Measurements from ENCODE around the gene SPACA5B. TPM values are rescaled to one million over a fixed set of nuclear protein-coding genes. Genes with fewer than 3 reads are reported as not detected.
"Not testable (repeated sequence)": the region's sequence is repeated elsewhere in the genome, so short reads cannot be mapped to it uniquely, and the experiment has no call there.

The SPACA5B gene
- total and polyA plus RNA-seq, 12 donors, result not detected

DNA sequence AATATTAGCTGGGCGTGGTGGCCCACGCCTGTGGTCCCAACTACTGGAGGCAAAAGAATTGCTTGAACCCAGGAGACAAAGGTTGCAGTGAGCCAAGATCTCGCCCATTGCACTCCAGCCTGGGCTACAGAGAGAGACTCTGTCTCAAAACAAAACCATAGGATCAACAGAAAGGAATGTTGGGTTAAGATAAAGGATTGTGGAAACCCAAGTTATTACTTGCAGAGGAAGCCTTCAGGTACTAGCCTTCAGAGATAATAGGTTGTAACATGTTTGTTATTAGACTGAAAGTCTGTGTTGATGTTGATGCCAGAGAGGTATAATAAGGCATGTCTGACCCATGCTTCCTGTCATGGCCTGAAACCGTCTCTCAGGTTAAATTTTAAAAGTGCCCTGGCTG is 49.3 kb downstream of the SPACA5B start:
- ATAC-seq (no peak), DNase-seq (no peak)
- H3K4me1 ChIP-seq, result no peaks in the 10 kb centered on the region
- no peak overlapping the region for H3K4me3 ChIP-seq
- intact Hi-C loops (cut with DNase I), result no loop called here
- H3K27me3 ChIP-seq, result peaks cover 0 to 14% (median 0%) of the 10 kb centered on the region in 7 donors
- 86 to 89% methylated on average over 4 of the region's 4 CpGs for WGBS, 2 donors
- no peak overlapping the region for H3K27ac ChIP-seq
- H3K36me3 ChIP-seq, result no peaks in the 10 kb centered on the region
- TF ChIP-seq, protein P1, sequence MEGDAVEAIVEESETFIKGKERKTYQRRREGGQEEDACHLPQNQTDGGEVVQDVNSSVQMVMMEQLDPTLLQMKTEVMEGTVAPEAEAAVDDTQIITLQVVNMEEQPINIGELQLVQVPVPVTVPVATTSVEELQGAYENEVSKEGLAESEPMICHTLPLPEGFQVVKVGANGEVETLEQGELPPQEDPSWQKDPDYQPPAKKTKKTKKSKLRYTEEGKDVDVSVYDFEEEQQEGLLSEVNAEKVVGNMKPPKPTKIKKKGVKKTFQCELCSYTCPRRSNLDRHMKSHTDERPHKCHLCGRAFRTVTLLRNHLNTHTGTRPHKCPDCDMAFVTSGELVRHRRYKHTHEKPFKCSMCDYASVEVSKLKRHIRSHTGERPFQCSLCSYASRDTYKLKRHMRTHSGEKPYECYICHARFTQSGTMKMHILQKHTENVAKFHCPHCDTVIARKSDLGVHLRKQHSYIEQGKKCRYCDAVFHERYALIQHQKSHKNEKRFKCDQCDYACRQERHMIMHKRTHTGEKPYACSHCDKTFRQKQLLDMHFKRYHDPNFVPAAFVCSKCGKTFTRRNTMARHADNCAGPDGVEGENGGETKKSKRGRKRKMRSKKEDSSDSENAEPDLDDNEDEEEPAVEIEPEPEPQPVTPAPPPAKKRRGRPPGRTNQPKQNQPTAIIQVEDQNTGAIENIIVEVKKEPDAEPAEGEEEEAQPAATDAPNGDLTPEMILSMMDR (IDR thresholded peaks at IDR 0.05), result no peak
- no peaks in the 10 kb centered on the region for H3K9me3 ChIP-seq

DNA sequence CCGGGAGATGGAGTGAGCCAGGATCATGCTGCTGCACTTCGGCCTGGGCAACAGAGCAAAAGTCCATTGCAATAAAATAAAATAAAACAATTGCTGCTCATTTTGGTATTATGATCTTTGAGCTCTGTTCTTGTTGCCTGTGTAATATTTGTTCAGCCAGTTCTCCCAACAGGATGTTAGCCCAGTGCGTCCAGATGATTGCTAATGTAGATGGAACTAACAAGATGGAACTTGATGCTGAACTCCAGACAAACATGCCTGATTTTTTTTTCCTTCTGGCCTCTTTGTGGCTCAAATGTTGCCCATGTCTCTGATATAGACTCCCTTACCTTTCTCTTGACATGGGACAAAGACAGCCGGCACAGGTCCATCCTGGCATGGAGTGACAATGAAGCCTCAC is 50.4 kb downstream of the SPACA5B start:
- intact Hi-C loops (cut with DNase I), result no loop called here
- DNase-seq (no peak), ATAC-seq (no peak)
- peaks cover 0 to 14% (median 0%) of the 10 kb centered on the region in 7 donors for H3K27me3 ChIP-seq
- H3K27ac ChIP-seq, result no peak overlapping the region
- no peaks in the 10 kb centered on the region for H3K4me1 ChIP-seq
- H3K36me3 ChIP-seq, result no peaks in the 10 kb centered on the region
- H3K9me3 ChIP-seq, result no peaks in the 10 kb centered on the region
- H3K4me3 ChIP-seq, result no peak overlapping the region
- TF ChIP-seq, protein P1 (IDR thresholded peaks at IDR 0.05), result no peak
- 95 to 99% methylated on average over 4 of the region's 4 CpGs for WGBS, 2 donors

DNA sequence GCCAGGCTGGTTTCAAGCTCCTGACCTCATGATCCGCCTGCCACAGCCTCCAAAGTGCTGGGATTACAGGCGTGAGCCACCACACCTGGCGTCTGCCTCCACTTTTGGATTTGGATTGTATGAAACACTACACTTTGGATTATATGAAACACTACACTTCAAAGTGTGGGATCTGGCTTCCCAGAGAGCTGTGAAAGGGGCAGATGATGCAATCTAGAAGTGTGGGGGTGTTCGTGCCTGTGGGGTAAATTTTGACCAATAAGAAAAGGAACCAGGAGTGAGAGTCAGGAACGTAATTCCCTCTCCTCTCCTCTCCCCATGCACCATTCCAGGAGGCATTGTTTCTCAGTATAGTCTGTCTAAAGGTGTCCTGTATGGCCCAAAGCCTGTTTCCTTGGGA is 51.5 kb downstream of the SPACA5B start:
- ATAC-seq; DNase-seq; intact Hi-C loops (cut with DNase I); H3K4me3 ChIP-seq; H3K4me1 ChIP-seq; H3K9me3 ChIP-seq; H3K27ac ChIP-seq; H3K36me3 ChIP-seq: not testable (repeated sequence)
- 64 to 78% methylated on average over 5 of the region's 5 CpGs for WGBS, 2 donors
- peaks cover 0 to 14% (median 0%) of the 10 kb centered on the region in 7 donors for H3K27me3 ChIP-seq

Other genes with a start within 250 kb of the SPACA5B start
- 1 to 10 TPM; 2.3 to 4.0 (median 3.1) TPM for gene ZNF182, start 126.6 kb upstream of the SPACA5B start, total RNA-seq
- 1 to 10 TPM; 1.6 to 4.3 TPM for gene ZNF182, start 126.6 kb upstream of the SPACA5B start, polyA plus RNA-seq
- not detected for gene SPACA5, start 123.6 kb upstream of the SPACA5B start, total RNA-seq
- gene SPACA5, start 123.6 kb upstream of the SPACA5B start, polyA plus RNA-seq, result not detected
- 1 to 10 TPM; 1.3 to 3.5 (median 2.6) TPM for gene ZNF630, start 59.0 kb upstream of the SPACA5B start, total RNA-seq
- gene ZNF630, start 59.0 kb upstream of the SPACA5B start, polyA plus RNA-seq, result 1 to 10 TPM in 1 of 2 donors, under 1 TPM in 1; 0.96 to 2.5 TPM
- gene SSX5, start 66.2 kb downstream of the SPACA5B start, total RNA-seq, result not detected
- gene SSX5, start 66.2 kb downstream of the SPACA5B start, polyA plus RNA-seq, result not detected
- gene SSX1, start 124.8 kb downstream of the SPACA5B start, total RNA-seq, result not detected
- not detected for gene SSX1, start 124.8 kb downstream of the SPACA5B start, polyA plus RNA-seq
- not detected for gene SSX3, start 226.1 kb downstream of the SPACA5B start, total RNA-seq
- not detected for gene SSX3, start 226.1 kb downstream of the SPACA5B start, polyA plus RNA-seq